NCI-H446 (cell line): ENCODE data around the gene TSEN34.
"Not testable (repeated sequence)": the region's sequence is repeated elsewhere in the genome, so short reads cannot be mapped to it uniquely, and the experiment has no call there.

ENCODE experiments used
- DNase-seq, 2 experiments: peaks; one replicate each; lab custom pipeline; 2025; lab: John Stamatoyannopoulos, UW

The TSEN34 gene

GRCh38 chr19:54209058-54209810 is 18.1 kb downstream of the TSEN34 start:
- no peak for DNase-seq

GRCh38 chr19:54209811-54210494 is 18.8 kb downstream of the TSEN34 start:
- peak; percentile 27 to 74 for DNase-seq

DNA sequence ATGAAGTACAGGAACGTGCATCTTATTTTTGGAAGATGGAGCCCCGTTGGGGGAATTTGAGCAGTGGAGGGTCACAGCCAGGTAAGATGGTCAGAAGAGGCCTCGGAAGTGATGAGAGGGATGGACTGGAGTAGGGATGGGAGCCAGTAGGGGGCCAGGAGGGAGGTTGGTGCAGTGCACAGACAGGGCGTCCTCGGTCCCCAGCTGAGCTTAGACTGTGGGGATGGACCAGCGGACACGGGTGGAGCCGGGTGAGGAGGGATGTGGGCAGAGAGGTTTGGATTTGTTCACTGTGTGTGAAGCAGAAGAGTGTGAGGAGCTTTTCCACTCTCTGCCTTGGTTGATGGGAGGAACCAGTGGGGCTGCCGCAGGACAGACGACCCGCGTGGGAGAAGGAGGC is 20.1 kb downstream of the TSEN34 start:
- no peak for DNase-seq

DNA sequence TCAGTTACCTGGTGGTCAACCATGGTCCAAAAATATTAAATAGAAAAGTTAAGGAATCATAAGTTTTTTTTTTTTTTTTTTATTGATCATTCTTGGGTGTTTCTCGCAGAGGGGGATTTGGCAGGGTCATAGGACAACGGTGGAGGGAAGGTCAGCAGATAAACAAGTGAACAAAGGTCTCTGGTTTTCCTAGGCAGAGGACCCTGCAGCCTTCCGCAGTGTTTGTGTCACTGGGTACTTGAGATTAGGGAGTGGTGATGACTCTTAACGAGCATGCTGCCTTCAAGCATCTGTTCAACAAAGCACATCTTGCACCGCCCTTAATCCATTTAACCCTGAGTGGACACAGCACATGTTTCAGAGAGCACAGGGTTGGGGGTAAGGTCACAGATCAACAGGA is 23.1 kb downstream of the TSEN34 start:
- DNase-seq, result not testable (repeated sequence)

GRCh38 chr19:54214734-54215133 is 23.6 kb downstream of the TSEN34 start:
- not testable (repeated sequence) for DNase-seq

DNA sequence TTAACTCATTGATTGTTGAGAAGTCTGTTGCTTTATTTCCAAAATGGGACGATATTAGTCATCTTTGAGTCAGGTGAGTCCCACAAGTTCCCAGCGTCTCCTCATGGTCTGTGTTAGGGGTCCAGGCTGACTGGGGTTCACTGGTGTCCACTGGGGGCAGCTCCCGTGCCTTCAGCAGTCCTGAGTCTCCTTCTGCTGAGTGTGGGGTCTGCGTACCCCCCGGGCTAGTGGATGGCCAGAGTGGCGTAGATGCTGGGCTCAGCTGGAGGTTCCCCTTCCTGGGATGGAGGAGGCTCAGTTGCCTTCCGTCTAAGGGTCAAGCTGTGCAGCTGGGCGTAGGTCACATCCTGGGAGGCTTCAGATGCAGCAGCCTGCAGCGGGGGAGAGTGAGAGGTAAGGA is 25.8 kb downstream of the TSEN34 start:
- no peak for DNase-seq

DNA sequence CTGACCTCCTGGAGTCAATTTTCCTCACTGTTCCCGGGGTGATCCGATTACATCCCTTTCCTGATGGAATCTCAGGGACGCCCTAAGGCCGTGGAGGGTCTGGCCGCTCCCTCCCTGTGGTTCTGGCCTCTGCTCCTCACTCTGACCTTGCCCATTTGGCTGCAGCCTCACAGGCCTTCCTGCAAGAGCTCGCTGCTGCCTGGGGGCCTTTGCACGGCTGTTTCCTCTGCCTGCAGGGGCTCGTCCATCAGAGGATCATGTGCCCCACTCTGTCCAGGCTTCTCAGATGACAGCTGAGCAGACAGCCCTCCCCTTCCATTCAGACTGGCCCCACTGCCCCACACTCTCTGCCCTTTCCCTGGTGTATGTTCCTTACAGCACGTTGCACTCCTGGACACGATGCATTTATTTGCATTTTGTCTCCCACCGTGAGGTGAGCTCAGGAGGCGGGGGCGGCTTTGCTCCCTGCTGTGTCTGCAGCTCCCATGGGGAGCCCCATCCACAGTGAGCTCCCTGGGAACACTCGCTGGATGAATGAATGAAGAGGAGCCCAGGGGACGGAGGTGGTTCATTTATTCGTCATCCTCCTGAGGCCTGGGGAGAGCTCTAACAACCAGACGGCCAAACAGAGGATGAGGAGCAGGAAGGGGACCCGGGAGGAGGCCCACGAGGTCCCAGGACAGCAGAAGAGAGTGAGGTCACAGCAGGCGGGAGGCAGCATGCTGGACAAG is 26.6 kb downstream of the TSEN34 start:
- DNase-seq, result not testable (repeated sequence)

GRCh38 chr19:54218259-54218658 is 27.2 kb downstream of the TSEN34 start:
- DNase-seq, result no peak

- no peak for DNase-seq
These were observed 28.0 kb downstream of the TSEN34 start for GRCh38 chr19:54218960-54219661.

- DNase-seq, result not testable (repeated sequence)
These were observed 28.6 kb downstream of the TSEN34 start for GRCh38 chr19:54219702-54220101.

DNA sequence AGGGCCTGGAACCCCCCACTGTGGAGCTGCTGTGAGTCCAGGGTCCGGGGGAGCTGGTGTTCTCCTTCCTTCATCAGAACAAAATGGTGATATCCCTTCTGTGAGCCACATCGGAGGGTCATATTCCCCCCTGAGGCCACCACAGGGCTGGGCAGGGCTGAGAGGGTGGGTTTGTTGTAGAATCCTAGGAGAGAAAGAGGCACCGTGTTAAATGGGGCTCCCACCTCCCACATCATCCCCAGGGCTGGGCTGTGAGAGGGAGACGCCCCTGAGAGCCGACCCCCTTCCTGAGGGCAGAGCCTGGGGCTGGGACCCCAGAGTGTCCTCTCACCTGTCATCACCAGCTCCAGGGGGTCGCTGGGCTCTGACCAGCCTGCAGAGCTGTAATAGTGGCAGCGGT is 30.8 kb downstream of the TSEN34 start:
- not testable (repeated sequence) for DNase-seq

GRCh38 chr19:54222474-54223276 is 31.6 kb downstream of the TSEN34 start, which contains the start of gene LILRB3:
TSS of gene LILRB3 (minus strand) at chr19:54223007. CDS start at chr19:54222976, 31 bp downstream.
- DNase-seq, result not testable (repeated sequence)

DNA sequence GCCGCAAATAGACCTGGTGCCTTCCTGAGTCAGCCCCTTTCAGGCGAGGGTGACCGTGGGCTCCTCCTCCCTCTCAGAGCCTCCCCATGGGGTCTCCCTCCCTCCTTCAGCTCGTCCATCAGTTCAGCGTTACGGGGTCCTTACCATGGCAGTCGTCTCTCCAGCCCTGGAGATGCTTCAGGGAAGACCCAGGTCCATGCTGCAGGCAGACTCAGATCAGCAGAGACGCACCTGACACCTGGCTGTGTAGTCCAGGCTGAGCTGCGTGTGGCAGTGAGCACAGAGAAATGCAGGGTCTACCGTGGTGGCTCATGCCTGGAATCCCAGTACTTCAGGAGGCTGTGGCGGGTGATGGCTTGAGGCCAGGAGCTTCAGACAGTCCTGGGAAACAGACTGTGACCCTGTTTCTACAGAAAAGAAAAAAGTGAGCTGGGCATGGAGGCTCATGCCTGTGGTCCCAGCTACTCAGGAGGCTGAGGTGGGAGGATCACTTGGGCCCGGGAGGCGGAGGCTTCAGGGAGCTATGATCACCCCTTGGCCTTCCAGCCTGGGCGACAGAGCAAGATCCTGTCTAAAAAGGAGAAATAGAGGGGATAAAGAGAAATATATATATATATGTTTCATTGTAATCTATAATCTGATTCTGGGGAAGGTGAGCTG is 32.3 kb downstream of the TSEN34 start:
- DNase-seq, result not testable (repeated sequence)

DNA sequence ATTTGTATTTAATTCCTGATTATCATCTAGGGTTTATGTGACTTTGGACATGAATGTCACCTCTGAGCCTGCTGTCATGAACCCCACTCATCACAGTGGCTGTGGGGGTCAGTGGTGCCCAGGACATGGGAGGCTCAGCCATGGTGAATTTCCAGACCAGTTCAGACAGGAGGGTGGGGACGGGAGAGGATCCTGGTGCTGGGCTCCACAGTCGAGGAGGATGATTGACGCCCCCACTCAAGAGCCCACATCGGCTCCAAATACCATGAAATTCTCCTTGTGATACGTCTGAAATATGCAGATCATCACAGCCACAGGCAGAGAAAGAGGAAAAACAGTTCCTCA is 32.8 kb downstream of the TSEN34 start:
- DNase-seq, result not testable (repeated sequence)

DNA sequence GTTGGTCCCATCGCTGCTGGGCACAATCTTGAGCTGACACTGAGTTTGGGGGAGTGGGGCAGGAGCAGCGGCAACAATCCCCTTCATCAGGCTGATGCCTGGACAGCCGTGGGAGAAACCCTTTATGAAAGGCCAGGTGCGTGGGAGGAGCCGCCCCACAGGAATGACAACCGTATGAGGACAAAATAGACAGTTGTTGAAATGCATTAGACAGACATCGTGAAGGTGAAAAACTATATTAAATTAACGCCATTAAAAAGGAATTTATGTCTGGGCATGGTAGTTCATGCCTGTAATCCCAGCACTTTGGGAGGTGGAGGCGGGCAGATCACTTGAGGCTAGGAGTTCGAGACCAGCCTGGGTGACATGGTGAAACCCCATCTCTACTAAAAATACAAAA is 33.5 kb downstream of the TSEN34 start:
- DNase-seq, result not testable (repeated sequence)

DNA sequence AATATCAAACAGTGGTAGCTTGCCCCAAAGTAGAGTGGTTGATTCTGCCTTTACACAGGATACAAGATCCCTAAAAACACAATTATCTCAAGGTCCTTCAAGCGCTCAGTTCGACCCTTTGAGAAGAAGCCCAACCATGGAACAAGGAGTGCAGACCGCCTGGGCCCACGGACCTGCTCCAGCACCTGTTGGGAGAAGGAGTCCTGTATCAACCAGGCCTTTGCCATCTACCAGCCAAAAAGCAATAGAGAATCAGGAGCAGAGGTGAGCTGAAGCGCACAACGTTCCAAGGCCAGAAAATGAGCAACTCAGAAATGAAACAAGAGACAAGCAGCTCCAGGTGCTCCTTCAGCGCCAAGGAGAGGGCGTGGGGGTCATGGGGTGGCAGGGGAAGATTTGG is 38.0 kb downstream of the TSEN34 start:
- no peak for DNase-seq

GRCh38 chr19:54230031-54230430 is 38.9 kb downstream of the TSEN34 start:
- DNase-seq, result no peak

DNA sequence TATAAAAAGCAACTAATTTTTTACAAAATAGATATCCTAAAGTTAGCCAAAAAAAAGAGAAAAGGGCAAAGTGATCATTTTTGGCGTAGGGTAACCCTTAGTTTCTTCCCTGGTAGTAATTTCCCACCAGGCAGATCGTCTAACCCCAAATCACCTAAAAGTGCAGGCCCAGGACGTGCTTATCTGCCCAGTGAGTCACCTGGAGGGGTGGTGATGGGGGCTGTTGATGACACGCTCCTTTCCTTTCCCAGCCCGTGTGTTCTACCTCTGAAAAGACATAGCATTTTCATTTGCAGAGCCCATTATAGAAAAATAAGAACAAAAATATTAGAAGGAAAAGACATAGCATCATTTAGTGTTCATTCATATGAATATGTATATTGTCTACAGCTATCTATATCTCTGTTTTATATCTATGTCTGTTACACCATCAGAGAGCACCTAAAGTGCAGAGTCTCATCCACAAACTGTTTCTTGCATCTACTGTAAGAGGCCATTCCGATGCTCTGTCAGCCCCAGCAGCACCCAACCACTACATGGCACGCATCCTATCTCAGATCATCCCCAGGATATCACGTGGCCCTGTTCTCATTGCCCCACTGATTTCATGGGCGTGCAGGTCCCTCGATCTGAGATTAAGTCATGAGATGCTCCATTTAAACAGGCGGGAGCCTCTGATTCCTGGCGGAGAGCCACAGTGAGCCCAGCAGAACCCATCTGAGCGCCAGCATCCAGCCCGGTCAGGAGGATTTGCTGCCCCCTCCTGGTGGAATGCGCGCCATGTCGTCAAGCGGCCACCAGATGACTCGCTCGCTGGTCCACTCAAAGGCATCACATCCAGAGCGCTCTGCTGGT is 40.2 kb downstream of the TSEN34 start:
- peak; percentile 59 to 81 for DNase-seq

DNA sequence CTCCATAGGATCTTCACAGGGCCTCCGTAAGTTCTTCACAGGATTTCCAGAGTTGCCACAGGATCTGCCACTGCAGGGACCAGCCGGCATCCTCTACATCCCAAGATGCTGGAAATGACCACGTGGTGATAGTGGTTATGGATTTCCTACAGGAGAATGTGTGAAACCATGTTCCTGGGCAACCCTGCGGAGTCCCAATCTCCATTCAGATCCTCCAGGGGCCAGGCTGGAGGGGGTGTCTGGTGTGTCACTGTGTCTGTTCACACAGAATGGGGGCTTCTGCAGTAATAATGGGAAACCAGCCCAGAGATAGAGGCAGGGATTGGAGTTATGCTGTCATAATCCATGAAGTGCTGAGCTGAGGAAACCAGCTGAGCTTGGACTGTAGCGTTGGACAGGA is 42.8 kb downstream of the TSEN34 start:
- no peak for DNase-seq
